Measurements from ENCODE around the gene NOG. TPM values are rescaled to one million over a fixed set of nuclear protein-coding genes. Genes with fewer than 3 reads are reported as not detected.
A peak's percentile ranks its signal among the peaks of the same experiment; 100 is the strongest.

Gene NOG
- total RNA-seq, 1 donor from 2014 or later, result 2.3 TPM

GRCh38 chr17:56581635-56582627, 11.6 kb upstream of the NOG start:
- no peak overlapping the region for H3K4me3 ChIP-seq
- no peak overlapping the region for H3K27ac ChIP-seq
- no peaks in the 10 kb centered on the region for H3K9me3 ChIP-seq
- no peak for TF ChIP-seq CTCF (IDR thresholded peaks at IDR 0.05)
- no peak for ATAC-seq
- no peaks in the 10 kb centered on the region for H3K4me1 ChIP-seq
- H3K27me3 ChIP-seq, result peaks cover 7% of the 10 kb centered on the region
- intact Hi-C loops (cut with DNase I), result no loop called here
- no peaks in the 10 kb centered on the region for H3K36me3 ChIP-seq
- no peak for DNase-seq

GRCh38 chr17:56583772-56584171, 9.7 kb upstream of the NOG start:
- intact Hi-C loops (cut with DNase I), result no loop called here
- Histone ChIP-seq H3K36me3 (no peaks in the 10 kb centered on the region), H3K4me1 (no peaks in the 10 kb centered on the region), H3K27me3 (peaks cover 12% of the 10 kb centered on the region), H3K9me3 (no peaks in the 10 kb centered on the region), H3K4me3 (no peak overlapping the region), H3K27ac (no peak overlapping the region)
- TF ChIP-seq CTCF (IDR thresholded peaks at IDR 0.05), result no peak
- ATAC-seq (no peak), DNase-seq (no peak)

GRCh38 chr17:56587298-56587697, 6.2 kb upstream of the NOG start:
- no peak for DNase-seq
- Histone ChIP-seq H3K36me3 (no peaks in the 10 kb centered on the region), H3K4me1 (no peaks in the 10 kb centered on the region), H3K9me3 (no peaks in the 10 kb centered on the region), H3K27me3 (peaks cover 21% of the 10 kb centered on the region), H3K27ac (no peak overlapping the region), H3K4me3 (no peak overlapping the region)
- TF ChIP-seq CTCF (IDR thresholded peaks at IDR 0.05), result no peak
- no peak for ATAC-seq
- intact Hi-C loops (cut with DNase I), result no loop called here

GRCh38 chr17:56592487-56593085, 913 bp upstream of the NOG start:
- peak; percentile 94 for TF ChIP-seq CTCF (IDR thresholded peaks at IDR 0.05)
- H3K27ac ChIP-seq, result no peak overlapping the region
- intact Hi-C loops (cut with DNase I), result loop anchor here (10.0 kb wide), 1 partner anchor 122 kb away; no protein-coding TSS in a partner anchor

GRCh38 chr17:56593086-56593645, 333 bp upstream of the NOG start:
- Histone ChIP-seq H3K4me1 (peaks cover 28% of the 10 kb centered on the region), H3K9me3 (no peaks in the 10 kb centered on the region), H3K36me3 (no peaks in the 10 kb centered on the region), H3K4me3 (peak overlapping the region; percentile 58), H3K27me3 (peaks cover 56% of the 10 kb centered on the region), H3K27ac (peak overlapping the region; percentile 47)
- peak; percentile 79 for DNase-seq
- intact Hi-C loops (cut with DNase I), result loop anchor here (10.0 kb wide), 1 partner anchor 122 kb away; no protein-coding TSS in a partner anchor
- TF ChIP-seq CTCF (IDR thresholded peaks at IDR 0.05), result no peak
- ATAC-seq, result peak; percentile 58

More at GRCh38 chr17:56592487-56593085, 913 bp upstream of the NOG start:
- Histone ChIP-seq H3K9me3 (no peaks in the 10 kb centered on the region), H3K36me3 (no peaks in the 10 kb centered on the region), H3K4me1 (peaks cover 23% of the 10 kb centered on the region), H3K27me3 (peaks cover 51% of the 10 kb centered on the region), H3K4me3 (peak overlapping the region; percentile 58)
- peak; percentile 89 for ATAC-seq
- DNase-seq, result peak; percentile 83
